Upper lobe of left lung (tissue), 6 donors: Measurements from ENCODE around the gene RIN3. TPM values are rescaled to one million over a fixed set of nuclear protein-coding genes. Genes with fewer than 3 reads are reported as not detected.

Experiments
- ATAC-seq, 2 donors: fragments of 200-7000 bp; cut with Tn5 transposase; one replicate each; pipeline ENCODE4 v1.9.1; 2022; ENCODE audit warnings: mild to moderate bottlenecking in 2 of 2, moderate library complexity in 2 of 2; ENCODE audit not compliant: low FRiP score in 2 of 2
- DNase-seq, 2 donors: peaks; one replicate each; pipeline ENCODE4 v3.0.0-alpha.2; 2019 to 2020
- H3K27ac ChIP-seq, 4 donors: fragments of 200-600 bp; sonication (generic); one replicate each; pipeline ENCODE4 v1.5.1; 2016 to 2019
- H3K27me3 ChIP-seq, 4 donors: fragments of 200-600 bp; sonication (generic); one replicate each; pipeline ENCODE4 v1.5.1; 2017 to 2019
- H3K36me3 ChIP-seq, 4 donors: fragments of 200-600 bp; sonication (generic); one replicate each; pipeline ENCODE4 v1.5.1; 2016 to 2019
- H3K4me1 ChIP-seq, 4 donors: fragments of 200-600 bp; sonication (generic); one replicate each; pipeline ENCODE4 v1.5.1; 2018 to 2019
- H3K4me3 ChIP-seq, 4 donors: fragments of 200-600 bp; sonication (generic); one replicate each; pipeline ENCODE4 v1.5.1; 2017 to 2019; ENCODE audit warnings: mild to moderate bottlenecking in 2 of 4, moderate library complexity in 1 of 4
- H3K9me3 ChIP-seq, 4 donors: fragments of 200-600 bp; sonication (generic); one replicate each; pipeline ENCODE4 v1.5.1; 2018 to 2019
- CTCF ChIP-seq, 6 experiments: fragments of 450-650 bp in 4 of 6; fragments of 200-600 bp in 2 of 6; sonication (generic) in 2 of 6; IDR thresholded peaks; one replicate each; pipeline ENCODE4 v1.5.1; 2016 to 2019; ENCODE audit warnings: antibody characterized with exemption in 6 of 6
- EP300 ChIP-seq, 4 donors: sonication (generic); formaldehyde crosslinking; IDR thresholded peaks; one replicate each; pipeline ENCODE4 v1.5.1; 2017; ENCODE audit warnings: antibody characterized with exemption in 4 of 4, control low read depth in 2 of 4
- POLR2A ChIP-seq, 4 donors: fragments of 450-650 bp; IDR thresholded peaks; one replicate each; pipeline ENCODE4 v1.5.1; 2016 to 2017; ENCODE audit warnings: antibody characterized with exemption in 4 of 4, mild to moderate bottlenecking in 2 of 4
- POLR2AphosphoS5 ChIP-seq, 2 donors: sonication (generic); formaldehyde crosslinking; IDR thresholded peaks; one replicate each; pipeline ENCODE4 v1.5.1; 2017; ENCODE audit warnings: antibody characterized with exemption in 2 of 2
- WGBS, 2 donors: methylation state at CpG; one replicate each; pipeline ENCODE4 v1.1.5; 2017 to 2018; 5-methylcytosine and 5-hydroxymethylcytosine counted together
- total RNA-seq, 6 donors: library from RNA; depleted of rRNA in 4 of 6; stranded (reverse); fragments of >200 nt in 4 of 6; gene quantifications; one replicate each; pipeline versions ENCODE4 v1.1.0 to v1.2.1, GENCODE V29; 2016 to 2021
- donor health status: DM: no; HTN: no; CAD: no; lungs with moderate emphysema.
- donor health status: DM: no; HTN: yes; CAD: no; lungs with severe emphysema.

The RIN3 gene
- total RNA-seq, 6 donors from 2014 or later: 19.0 to 88.0 (median 59.7) TPM

GRCh38 chr14:92577321-92577742 lies 63.8 kb downstream of the RIN3 start:
- 85 to 95% methylated on average over 13 of the region's 13 CpGs for WGBS, 2 donors
- Histone ChIP-seq H3K4me3 (no peak overlapping the region), H3K9me3 (no peaks in the 10 kb centered on the region), H3K27ac (peak overlapping the region in 2 of 4 donors; percentile 9 to 30), H3K27me3 (no peaks in the 10 kb centered on the region), H3K4me1 (no peaks in the 10 kb centered on the region), H3K36me3 (peaks cover 0 to 43% (median 21%) of the 10 kb centered on the region in 4 donors)
- ATAC-seq: no peak
- TF ChIP-seq POLR2AphosphoS5 (IDR thresholded peaks at IDR 0.05): no peak
- no peak for TF ChIP-seq CTCF (IDR thresholded peaks at IDR 0.05)
- TF ChIP-seq EP300 (IDR thresholded peaks at IDR 0.05): no peak
- no peak for TF ChIP-seq POLR2A (IDR thresholded peaks at IDR 0.05)
- no peak for DNase-seq

GRCh38 chr14:92578511-92578910 lies 64.9 kb downstream of the RIN3 start:
- H3K27me3 ChIP-seq: no peaks in the 10 kb centered on the region
- WGBS, 2 donors: 95 to 98% methylated on average over 3 of the region's 3 CpGs
- no peak overlapping the region for H3K4me3 ChIP-seq
- TF ChIP-seq POLR2AphosphoS5 (IDR thresholded peaks at IDR 0.05) (no peak), POLR2A (IDR thresholded peaks at IDR 0.05) (no peak), EP300 (IDR thresholded peaks at IDR 0.05) (no peak), CTCF (IDR thresholded peaks at IDR 0.05) (no peak)
- H3K36me3 ChIP-seq: peaks cover 3 to 43% (median 21%) of the 10 kb centered on the region in 4 donors
- H3K9me3 ChIP-seq: no peaks in the 10 kb centered on the region
- ATAC-seq: no peak
- no peaks in the 10 kb centered on the region for H3K4me1 ChIP-seq
- H3K27ac ChIP-seq: no peak overlapping the region
- DNase-seq: no peak

- DNase-seq (no peak), ATAC-seq (no peak)
- TF ChIP-seq POLR2A (IDR thresholded peaks at IDR 0.05) (no peak), EP300 (IDR thresholded peaks at IDR 0.05) (no peak), CTCF (IDR thresholded peaks at IDR 0.05) (no peak), POLR2AphosphoS5 (IDR thresholded peaks at IDR 0.05) (no peak)
- Histone ChIP-seq H3K27me3 (no peaks in the 10 kb centered on the region), H3K36me3 (peaks cover 3 to 37% (median 24%) of the 10 kb centered on the region in 4 donors), H3K27ac (no peak overlapping the region), H3K9me3 (no peaks in the 10 kb centered on the region), H3K4me1 (peaks cover under 1 to 7% (median 2%) of the 10 kb centered on the region in 4 donors), H3K4me3 (no peak overlapping the region)
- 93 to 97% methylated on average over 2 of the region's 2 CpGs for WGBS, 2 donors
Observed at GRCh38 chr14:92579244-92579936, 65.8 kb downstream of the RIN3 start.

- Histone ChIP-seq H3K27ac (no peak overlapping the region), H3K36me3 (peaks cover 3 to 37% (median 24%) of the 10 kb centered on the region in 4 donors), H3K9me3 (no peaks in the 10 kb centered on the region), H3K4me3 (no peak overlapping the region), H3K27me3 (no peaks in the 10 kb centered on the region), H3K4me1 (peaks cover 13 to 23% (median 17%) of the 10 kb centered on the region in 4 donors)
- WGBS, 2 donors: 87 to 91% methylated on average over 7 of the region's 7 CpGs
- DNase-seq (no peak), ATAC-seq (no peak)
- no peak for TF ChIP-seq POLR2AphosphoS5 (IDR thresholded peaks at IDR 0.05)
- TF ChIP-seq EP300 (IDR thresholded peaks at IDR 0.05): no peak
- TF ChIP-seq CTCF (IDR thresholded peaks at IDR 0.05): no peak
- no peak for TF ChIP-seq POLR2A (IDR thresholded peaks at IDR 0.05)
Observed at GRCh38 chr14:92581206-92581605, 67.6 kb downstream of the RIN3 start.
